OCI-LY3 (cell line): ENCODE measurements around the gene CR1L.
"Not testable (repeated sequence)": the region's sequence is repeated elsewhere in the genome, so short reads cannot be mapped to it uniquely, and the experiment has no call there.

ENCODE experiments used
- H2AFZ ChIP-seq: fragments of 200-600, 300-600 bp; shearing (Covaris generic); 2 replicates; pipeline ENCODE4 v1.6.0; 2014; ENCODE audit warnings: antibody characterized with exemption, low read depth, low read length
- H3K27ac ChIP-seq: fragments of 200-600, 300-600 bp; sonication (generic); 2 replicates; pipeline ENCODE4 v1.5.1; 2014; ENCODE audit warnings: mild to moderate bottlenecking, low read length, moderate library complexity, mixed read lengths
- H3K27me3 ChIP-seq: fragments of 200-600, 300-600 bp; sonication (generic); 2 replicates; pipeline ENCODE4 v1.6.1; 2014; ENCODE audit warnings: low read depth, low read length, mixed read lengths
- H3K36me3 ChIP-seq: fragments of 200-600, 300-600 bp; sonication (generic); replicated peaks from 2 replicates; pipeline ENCODE3; 2014; ENCODE audit warnings: low read depth, low read length, mixed read lengths
- H3K4me1 ChIP-seq: fragments of 300-600, 200-600 bp; sonication (generic); 2 replicates; pipeline ENCODE4 v1.6.1; 2014; ENCODE audit warnings: low read length, mixed read lengths
- H3K4me2 ChIP-seq: fragments of 200-600, 300-600 bp; sonication (generic); 2 replicates; pipeline ENCODE4 v1.6.1; 2014; ENCODE audit warnings: low read length, mixed read lengths
- H3K4me3 ChIP-seq: fragments of 300-600, 200-600 bp; sonication (generic); 2 replicates; pipeline ENCODE4 v1.5.1; 2014; ENCODE audit warnings: antibody characterized with exemption, mild to moderate bottlenecking, low read length, moderate library complexity
- H3K79me2 ChIP-seq: fragments of 300-600, 200-600 bp; shearing (Covaris generic); 2 replicates; pipeline ENCODE4 v1.6.1; 2014; ENCODE audit warnings: mild to moderate bottlenecking, low read length, mixed read lengths
- H3K9ac ChIP-seq: fragments of 300-600, 200-600 bp; shearing (Covaris generic); 2 replicates; pipeline ENCODE4 v1.6.0; 2014; ENCODE audit warnings: mild to moderate bottlenecking, low read length, moderate library complexity
- H3K9me3 ChIP-seq: fragments of 200-600, 300-600 bp; shearing (Covaris generic); 2 replicates; pipeline ENCODE4 v1.6.1; 2014; ENCODE audit warnings: low read length, mixed read lengths; ENCODE audit not compliant: insufficient read depth
- H4K20me1 ChIP-seq: fragments of 200-600, 300-600 bp; sonication (generic); 2 replicates; pipeline ENCODE4 v1.6.1; 2016; ENCODE audit warnings: low read length, mixed read lengths; ENCODE audit not compliant: insufficient read depth
- CTCF ChIP-seq: fragments of 200-600, 300-600 bp; sonication (generic); IDR thresholded peaks from 2 replicates; pipeline ENCODE4 v1.5.1; 2014; ENCODE audit warnings: antibody characterized with exemption, low read length, low read depth
- EZH2phosphoT487 ChIP-seq: fragments of 200-600 bp; shearing (Covaris generic); IDR thresholded peaks from 2 replicates; pipeline ENCODE4 v1.6.1; 2018; ENCODE audit warnings: antibody characterized with exemption, mixed run types, low read depth

The CR1L gene

GRCh38 chr1:207658904-207659485, 14.1 kb downstream of the CR1L start:
- H3K9me3 ChIP-seq: no peaks in the 10 kb centered on the region
- H3K4me3 ChIP-seq: no peak overlapping the region
- H4K20me1 ChIP-seq: no peaks in the 10 kb centered on the region
- H3K9ac ChIP-seq: no peak overlapping the region
- no peak overlapping the region for H3K4me2 ChIP-seq
- H3K36me3 ChIP-seq: no peaks in the 10 kb centered on the region
- H3K4me1 ChIP-seq: no peaks in the 10 kb centered on the region; the same call in 1 of the 2 replicates
- H2AFZ ChIP-seq: no peak overlapping the region
- H3K79me2 ChIP-seq: no peaks in the 10 kb centered on the region
- H3K27me3 ChIP-seq: peaks cover 19% of the 10 kb centered on the region
- TF ChIP-seq EZH2phosphoT487 (no peak), CTCF (no peak)
- H3K27ac ChIP-seq: no peak overlapping the region

GRCh38 chr1:207659545-207660153, 14.7 kb downstream of the CR1L start:
- no peaks in the 10 kb centered on the region for H3K36me3 ChIP-seq
- no peaks in the 10 kb centered on the region for H3K79me2 ChIP-seq
- no peak for TF ChIP-seq CTCF
- no peak for TF ChIP-seq EZH2phosphoT487
- H2AFZ ChIP-seq: no peak overlapping the region
- H3K4me3 ChIP-seq: no peak overlapping the region
- H4K20me1 ChIP-seq: no peaks in the 10 kb centered on the region
- H3K9me3 ChIP-seq: no peaks in the 10 kb centered on the region
- H3K4me1 ChIP-seq: no peaks in the 10 kb centered on the region
- H3K4me2 ChIP-seq: no peak overlapping the region
- H3K27me3 ChIP-seq: peaks cover 24% of the 10 kb centered on the region
- H3K27ac ChIP-seq: no peak overlapping the region
- H3K9ac ChIP-seq: no peak overlapping the region

DNA sequence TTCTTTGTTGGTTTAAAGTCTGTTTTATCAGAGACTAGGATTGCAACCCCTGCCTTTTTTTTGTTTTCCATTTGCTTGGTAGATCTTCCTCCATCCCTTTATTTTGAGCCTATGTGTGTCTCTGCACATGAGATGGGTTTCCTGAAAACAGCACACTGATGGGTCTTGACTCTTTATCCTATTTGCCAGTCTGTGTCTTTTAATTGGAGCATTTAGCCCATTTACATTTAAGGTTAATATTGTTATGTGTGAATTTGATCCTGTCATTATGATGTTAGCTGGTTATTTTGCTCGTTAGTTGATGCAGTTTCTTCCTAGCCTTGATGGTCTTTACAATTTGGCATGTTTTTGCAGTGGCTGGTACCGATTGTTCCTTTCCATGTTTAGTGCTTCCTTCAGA, 16.5 kb downstream of the CR1L start:
- H3K27ac ChIP-seq, H3K4me1 ChIP-seq, H3K36me3 ChIP-seq, H3K9ac ChIP-seq, H2AFZ ChIP-seq, H3K9me3 ChIP-seq, H4K20me1 ChIP-seq, H3K79me2 ChIP-seq, H3K4me3 ChIP-seq, H3K4me2 ChIP-seq: not testable (repeated sequence)
- H3K27me3 ChIP-seq: peaks cover 30% of the 10 kb centered on the region

- TF ChIP-seq CTCF: no peak
- no peak for TF ChIP-seq EZH2phosphoT487
- H3K4me3 ChIP-seq: no peak overlapping the region
- H3K9me3 ChIP-seq: no peaks in the 10 kb centered on the region
- H3K27ac ChIP-seq: no peak overlapping the region
- H4K20me1 ChIP-seq: no peaks in the 10 kb centered on the region
- H3K27me3 ChIP-seq: peaks cover 37% of the 10 kb centered on the region
- no peaks in the 10 kb centered on the region for H3K36me3 ChIP-seq
- H3K4me1 ChIP-seq: peaks cover 12% of the 10 kb centered on the region; the same call in 1 of the 2 replicates
- H3K79me2 ChIP-seq: no peaks in the 10 kb centered on the region
- no peak overlapping the region for H3K4me2 ChIP-seq
- H3K9ac ChIP-seq: no peak overlapping the region
- no peak overlapping the region for H2AFZ ChIP-seq
Observed at GRCh38 chr1:207666342-207666741, 21.4 kb downstream of the CR1L start.
